H9 (cell line): ENCODE results near the gene GPX2. TPM values are rescaled to one million over a fixed set of nuclear protein-coding genes. Genes with fewer than 3 reads are reported as not detected.

ENCODE experiments used
- DNase-seq: peaks from one replicate; pipeline ENCODE4 v3.0.0-alpha.2; 2017
- H2AFZ ChIP-seq: one replicate; pipeline ENCODE4 v1.6.1; 2013; ENCODE audit warnings: mild to moderate bottlenecking, low read length, control low read depth, moderate library complexity
- H2AK5ac ChIP-seq: 2 replicates; pipeline ENCODE4 v1.6.1; 2013; ENCODE audit warnings: low read length, control low read depth, mixed read lengths; ENCODE audit not compliant: insufficient read length
- H2BK120ac ChIP-seq: one replicate; pipeline ENCODE4 v1.6.1; 2013; ENCODE audit warnings: low read depth, mild to moderate bottlenecking, low read length, control low read depth, inconsistent platforms; ENCODE audit not compliant: poor library complexity, severe bottlenecking
- H2BK12ac ChIP-seq: 2 replicates; pipeline ENCODE4 v1.6.1; 2013; ENCODE audit warnings: low read length, control low read depth, mixed read lengths, low read depth; ENCODE audit not compliant: insufficient read length
- H2BK15ac ChIP-seq: 2 replicates; pipeline ENCODE4 v1.6.1; 2013; ENCODE audit warnings: low read depth, low read length, control low read depth
- H2BK20ac ChIP-seq: one replicate; pipeline ENCODE4 v1.6.1; 2013; ENCODE audit warnings: low read depth, mild to moderate bottlenecking, low read length, control low read depth, inconsistent platforms; ENCODE audit not compliant: poor library complexity, severe bottlenecking
- H2BK5ac ChIP-seq: 2 replicates; pipeline ENCODE4 v1.6.1; 2013; ENCODE audit warnings: low read length, control low read depth, mixed read lengths; ENCODE audit not compliant: insufficient read length
- H3K14ac ChIP-seq: 2 replicates; pipeline ENCODE4 v1.6.1; 2013; ENCODE audit warnings: low read length, control low read depth; ENCODE audit not compliant: insufficient read depth
- H3K18ac ChIP-seq: 2 replicates; pipeline ENCODE4 v1.6.1; 2013; ENCODE audit warnings: low read depth, mild to moderate bottlenecking, mixed read lengths, low read length, control low read depth; ENCODE audit not compliant: insufficient read length
- H3K23ac ChIP-seq: 2 replicates; pipeline ENCODE4 v1.6.1; 2013; ENCODE audit warnings: low read length, control low read depth, mixed read lengths, low read depth; ENCODE audit not compliant: insufficient read length
- H3K23me2 ChIP-seq: 2 replicates; pipeline ENCODE4 v1.6.1; 2013; ENCODE audit warnings: low read depth, mild to moderate bottlenecking, mixed read lengths, low read length, control low read depth; ENCODE audit not compliant: insufficient read length, poor library complexity, severe bottlenecking
- H3K27ac ChIP-seq: 2 replicates; pipeline ENCODE4 v1.5.1; 2013; ENCODE audit warnings: low read length, control low read depth, mixed read lengths, low read depth; ENCODE audit not compliant: insufficient read length
- H3K27me3 ChIP-seq: 2 replicates; pipeline ENCODE4 v1.6.1; 2013; ENCODE audit warnings: low read length, control low read depth, inconsistent platforms; ENCODE audit not compliant: insufficient read depth
- H3K4ac ChIP-seq: 2 replicates; pipeline ENCODE4 v1.6.1; 2013; ENCODE audit warnings: low read depth, mild to moderate bottlenecking, control low read depth, inconsistent platforms, low read length, moderate library complexity
- H3K4me1 ChIP-seq: 2 replicates; pipeline ENCODE4 v1.6.1; 2013; ENCODE audit warnings: low read length, control low read depth, inconsistent platforms; ENCODE audit not compliant: insufficient read depth
- H3K4me2 ChIP-seq: 2 replicates; pipeline ENCODE4 v1.6.1; 2013; ENCODE audit warnings: low read length, control low read depth, mixed read lengths; ENCODE audit not compliant: insufficient read length, insufficient read depth
- H3K56ac ChIP-seq: 2 replicates; pipeline ENCODE4 v1.6.1; 2013; ENCODE audit warnings: low read depth, mild to moderate bottlenecking, mixed read lengths, low read length, control low read depth; ENCODE audit not compliant: insufficient read length
- H3K79me1 ChIP-seq: 2 replicates; pipeline ENCODE4 v1.6.1; 2013; ENCODE audit warnings: low read depth, mild to moderate bottlenecking, moderate library complexity, low read length, control low read depth, inconsistent platforms; ENCODE audit not compliant: insufficient read depth, poor library complexity, severe bottlenecking
- H3K79me2 ChIP-seq: 2 replicates; pipeline ENCODE4 v1.6.1; 2013; ENCODE audit warnings: low read length, control low read depth, inconsistent platforms; ENCODE audit not compliant: insufficient read depth
- H3K9ac ChIP-seq: 2 replicates; pipeline ENCODE4 v1.6.1; 2013; ENCODE audit warnings: low read length, control low read depth, mixed read lengths; ENCODE audit not compliant: insufficient read length; ENCODE audit errors: extremely low read depth
- H3K9me3 ChIP-seq: one replicate; pipeline ENCODE4 v1.6.1; 2013; ENCODE audit warnings: low read depth, low read length, inconsistent platforms; ENCODE audit not compliant: control insufficient read depth
- H3T11ph ChIP-seq: one replicate; pipeline ENCODE4 v1.6.1; 2013; ENCODE audit warnings: mild to moderate bottlenecking, low read length, control low read depth, inconsistent platforms
- H4K20me1 ChIP-seq: one replicate; pipeline ENCODE4 v1.6.1; 2013; ENCODE audit not compliant: control insufficient read depth, insufficient read length, insufficient read depth
- H4K5ac ChIP-seq: 2 replicates; pipeline ENCODE4 v1.6.1; 2013; ENCODE audit warnings: low read depth, mild to moderate bottlenecking, mixed read lengths, low read length, control low read depth; ENCODE audit not compliant: insufficient read length
- H4K8ac ChIP-seq: replicated peaks from 2 replicates; pipeline ENCODE4 v1.6.1; 2013; ENCODE audit warnings: low read length, control low read depth, mixed read lengths, low read depth; ENCODE audit not compliant: insufficient read length
- H4K91ac ChIP-seq: 2 replicates; pipeline ENCODE4 v1.6.1; 2013; ENCODE audit warnings: low read depth, mild to moderate bottlenecking, moderate library complexity, mixed read lengths, low read length, control low read depth; ENCODE audit not compliant: insufficient read length
- H3K27ac Mint-ChIP-seq, 3 experiments: 2 replicates in 2 of 3; 3 replicates in 1 of 3; pipeline ENCODE4 v1.8.0; 2020 to 2021; ENCODE audit warnings: mixed read lengths in 3 of 3, mild to moderate bottlenecking in 1 of 3, moderate library complexity in 1 of 3
- H3K27me3 Mint-ChIP-seq: 2 replicates; pipeline ENCODE4 v1.8.0; 2021; ENCODE audit warnings: low read depth, mild to moderate bottlenecking, moderate library complexity, mixed read lengths
- H3K36me3 Mint-ChIP-seq, 3 experiments: 2 replicates in 2 of 3; 3 replicates in 1 of 3; pipeline ENCODE4 v1.8.0; 2020 to 2021; ENCODE audit warnings: low read depth in 3 of 3, mixed read lengths in 3 of 3; ENCODE audit not compliant: insufficient read depth in 1 of 3
- H3K4me1 Mint-ChIP-seq, 2 experiments: 2 replicates each; pipeline ENCODE4 v1.8.0; 2020; ENCODE audit warnings: mixed read lengths in 2 of 2
- H3K4me3 Mint-ChIP-seq, 2 experiments: 2 replicates in 1 of 2; 3 replicates in 1 of 2; pipeline ENCODE4 v1.8.0; 2020 to 2021; ENCODE audit warnings: mild to moderate bottlenecking in 2 of 2, mixed read lengths in 2 of 2, moderate library complexity in 1 of 2
- H3K9me3 Mint-ChIP-seq, 2 experiments: 2 replicates in 1 of 2; 3 replicates in 1 of 2; pipeline ENCODE4 v1.8.0; 2020; ENCODE audit warnings: mild to moderate bottlenecking in 2 of 2, mixed read lengths in 2 of 2, moderate library complexity in 1 of 2
- CTCF ChIP-seq: fragments of 200-600 bp; sonication (generic); conservative IDR thresholded peaks from 3 replicates; pipeline ENCODE4 v1.8.0; 2021; ENCODE audit warnings: antibody characterized with exemption, mild to moderate bottlenecking
- WGBS: extraction: QIAGEN DNeasy Blood & Tissue Kit; methylation state at CpG from one replicate; pipeline ENCODE4 v1.1.7; 2013; ENCODE audit warnings: missing lambda C conversion rate, low lambda C conversion rate, mixed read lengths; ENCODE audit not compliant: insufficient read length; ENCODE audit errors: extremely low coverage; 5-methylcytosine and 5-hydroxymethylcytosine counted together
- total RNA-seq: library from RNA; stranded (reverse); gene quantifications from 2 replicates; pipeline ENCODE4 v1.2.1, GENCODE V29; 2021

The GPX2 gene
- total RNA-seq, 1 experiment from 2014 or later, result 0.79 TPM

GRCh38 chr14:64954491-64955240 lies 12.1 kb upstream of the GPX2 start:
- DNase-seq, result no peak
- Histone ChIP-seq H2AK5ac (no peak overlapping the region), H3K9ac (no peak overlapping the region), H4K8ac (no peak overlapping the region), H3K23me2 (no peaks in the 10 kb centered on the region), H3K56ac (no peak overlapping the region), H2AFZ (no peak overlapping the region), H3T11ph (no peak overlapping the region), H4K5ac (no peak overlapping the region), H3K23ac (no peak overlapping the region), H3K18ac (no peak overlapping the region), H3K9me3 (no peaks in the 10 kb centered on the region), H3K27ac (no peak overlapping the region), H3K79me2 (no peaks in the 10 kb centered on the region), H4K91ac (no peak overlapping the region), H3K14ac (no peak overlapping the region), H2BK120ac (no peak overlapping the region), H2BK15ac (no peak overlapping the region), H2BK12ac (no peak overlapping the region), H2BK20ac (no peak overlapping the region), H3K79me1 (no peaks in the 10 kb centered on the region), H3K27me3 (no peaks in the 10 kb centered on the region), H3K4me1 (peaks cover 14% of the 10 kb centered on the region; the same call in 1 of the 2 replicates), H2BK5ac (no peak overlapping the region), H3K4me2 (no peak overlapping the region), H4K20me1 (no peaks in the 10 kb centered on the region), H3K4ac (no peak overlapping the region)
- TF ChIP-seq CTCF, result no peak
- H3K9me3 Mint-ChIP-seq, result no peaks in the 10 kb centered on the region; a peak in 2 of 5 replicates
- WGBS, result no CpG with 5 or more reads among the region's 9 CpGs
- H3K4me1 Mint-ChIP-seq, result peaks cover 39 to 49% of the 10 kb centered on the region in 2 experiments
- H3K36me3 Mint-ChIP-seq, result peaks cover 2 to 33% (median 27%) of the 10 kb centered on the region in 3 experiments
- no peak overlapping the region for H3K4me3 Mint-ChIP-seq
- peak overlapping the region; percentile 72 to 87 (median 79); a peak in 4 of 7 replicates for H3K27ac Mint-ChIP-seq
- no peaks in the 10 kb centered on the region for H3K27me3 Mint-ChIP-seq
